Activated CD8-positive, alpha-beta memory T cell treated with anti-CD3 and anti-CD28 coated beads, Interleukin-2, amount 10 ng/mL, durations not matched to agents 7 days and 5 days (primary cell): ENCODE measurements around the gene HOXB1. TPM values are rescaled to one million over a fixed set of nuclear protein-coding genes. Genes with fewer than 3 reads are reported as not detected.

ENCODE experiments used
- ATAC-seq: fragments of 150-1000 bp; cut with Tn5 transposase; one replicate; pipeline ENCODE4 v1.10.0; 2021; ENCODE audit warnings: moderate library complexity
- CTCF ChIA-PET: fragments of 350-600 bp; sonication (Branson Sonifier 250); formaldehyde crosslinking; loops from one replicate; lab custom pipeline; 2021; ENCODE audit warnings: antibody characterized with exemption; lab: Charles Lee
- DNase-seq: peaks from one replicate; pipeline ENCODE4 v3.0.0-alpha.2; 2020
- H3K27ac Mint-ChIP-seq: one replicate; pipeline ENCODE4 v1.8.0; 2021; ENCODE audit warnings: mild to moderate bottlenecking, mixed read lengths
- H3K27me3 Mint-ChIP-seq: one replicate; pipeline ENCODE4 v1.8.0; 2021; ENCODE audit warnings: mixed read lengths
- H3K36me3 Mint-ChIP-seq: one replicate; pipeline ENCODE4 v1.8.0; 2021; ENCODE audit warnings: mild to moderate bottlenecking, mixed read lengths
- H3K4me1 Mint-ChIP-seq: one replicate; pipeline ENCODE4 v1.8.0; 2021; ENCODE audit warnings: mixed read lengths
- H3K4me3 Mint-ChIP-seq: one replicate; pipeline ENCODE4 v1.8.0; 2021; ENCODE audit warnings: mild to moderate bottlenecking, moderate library complexity, mixed read lengths
- H3K9me3 Mint-ChIP-seq: one replicate; pipeline ENCODE4 v1.8.0; 2022; ENCODE audit warnings: low read depth, mixed read lengths
- total RNA-seq, 2 experiments: library from RNA; stranded (reverse); gene quantifications; one replicate each; pipeline ENCODE4 v1.2.3, GENCODE V29; 2021

The HOXB1 gene
- total RNA-seq, 2 experiments from 2014 or later, result not detected

DNA sequence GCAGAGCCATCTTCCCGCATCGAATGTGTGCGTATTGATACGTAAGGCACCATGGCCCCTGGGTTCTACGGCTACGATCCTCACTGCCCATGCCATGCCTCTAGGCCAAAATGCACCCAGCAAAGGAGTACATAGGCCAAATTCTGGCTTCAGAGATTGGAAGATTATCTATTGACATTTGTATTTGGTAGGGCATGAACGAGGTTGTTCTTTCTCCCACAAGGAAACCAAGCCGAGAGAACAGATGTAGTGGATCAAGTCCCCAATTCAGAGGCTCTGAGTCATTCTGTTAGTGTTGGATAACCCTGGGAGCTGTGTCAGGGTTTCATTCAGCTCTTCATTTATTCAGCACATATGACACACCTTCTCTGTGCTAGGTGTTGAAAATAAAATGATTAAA is 36.5 kb downstream of the HOXB1 start:
- CTCF ChIA-PET, result interaction anchor here (0.9 to 4.1 kb wide), 3 partner anchors 37 to 186 kb away, joined by 3 to 29 read pairs (median 14); no protein-coding TSS in a partner anchor
- no peaks in the 10 kb centered on the region for H3K36me3 Mint-ChIP-seq
- no peak overlapping the region for H3K27ac Mint-ChIP-seq
- no peaks in the 10 kb centered on the region for H3K9me3 Mint-ChIP-seq
- ATAC-seq (no peak), DNase-seq (no peak)
- no peak overlapping the region for H3K4me3 Mint-ChIP-seq
- H3K4me1 Mint-ChIP-seq, result peaks cover 26% of the 10 kb centered on the region
- H3K27me3 Mint-ChIP-seq, result peaks cover 24% of the 10 kb centered on the region

DNA sequence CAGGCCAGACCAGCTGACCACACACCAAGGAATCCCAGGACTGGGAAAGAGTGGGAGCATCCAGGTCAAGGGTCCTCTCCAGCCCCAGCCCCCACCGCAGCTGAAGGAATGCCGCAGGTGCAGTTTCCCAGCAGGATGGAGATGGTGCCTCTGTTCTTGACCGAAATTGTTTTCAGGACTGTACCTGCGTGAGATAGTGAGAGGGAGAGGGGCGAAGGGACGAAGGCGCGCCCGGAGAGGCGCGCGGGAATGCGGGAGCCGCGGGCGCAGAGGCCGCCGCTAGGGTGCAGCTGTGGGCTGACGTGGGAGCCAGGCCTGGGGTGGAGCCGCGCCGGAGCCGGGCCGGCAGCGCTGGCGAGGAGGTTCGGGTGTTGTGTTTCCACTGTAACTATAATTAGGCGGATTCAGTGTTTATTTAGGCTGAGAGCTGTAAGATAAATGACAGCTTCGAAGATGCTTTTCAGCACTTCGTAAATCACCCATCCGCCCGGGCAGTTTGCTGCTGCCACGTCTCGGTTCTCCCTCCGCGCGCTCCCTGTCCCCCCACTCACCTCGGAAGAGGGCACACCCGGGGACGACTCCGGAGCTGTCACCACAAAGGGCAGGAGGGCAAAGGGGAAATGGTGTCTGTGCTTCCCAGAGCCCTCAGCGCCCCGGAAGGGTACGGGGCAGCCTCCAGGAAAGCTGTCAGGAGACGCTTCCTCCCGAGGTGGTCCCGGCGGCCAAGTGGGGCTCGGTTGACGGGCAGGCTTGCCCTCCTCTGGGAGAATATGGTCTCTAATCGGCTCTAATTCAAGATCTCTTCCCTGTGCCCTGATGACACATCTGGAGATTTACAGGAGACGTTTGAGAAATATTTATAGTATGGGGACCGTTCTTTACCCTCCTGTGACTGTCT is 38.2 kb downstream of the HOXB1 start:
- Mint-ChIP-seq H3K4me3 (peak overlapping the region; percentile 46), H3K9me3 (no peaks in the 10 kb centered on the region), H3K27ac (peak overlapping the region; percentile 24), H3K4me1 (peaks cover 35% of the 10 kb centered on the region), H3K27me3 (peaks cover 16% of the 10 kb centered on the region), H3K36me3 (no peaks in the 10 kb centered on the region)
- DNase-seq (peak; percentile 76), ATAC-seq (peak; percentile 95)
- CTCF ChIA-PET, result interaction anchor here (0.5 to 4.1 kb wide), 44 partner anchors 9 to 1796 kb away, joined by 3 to 43 read pairs (median 4); partner anchors contain the start of gene HOXB5

DNA sequence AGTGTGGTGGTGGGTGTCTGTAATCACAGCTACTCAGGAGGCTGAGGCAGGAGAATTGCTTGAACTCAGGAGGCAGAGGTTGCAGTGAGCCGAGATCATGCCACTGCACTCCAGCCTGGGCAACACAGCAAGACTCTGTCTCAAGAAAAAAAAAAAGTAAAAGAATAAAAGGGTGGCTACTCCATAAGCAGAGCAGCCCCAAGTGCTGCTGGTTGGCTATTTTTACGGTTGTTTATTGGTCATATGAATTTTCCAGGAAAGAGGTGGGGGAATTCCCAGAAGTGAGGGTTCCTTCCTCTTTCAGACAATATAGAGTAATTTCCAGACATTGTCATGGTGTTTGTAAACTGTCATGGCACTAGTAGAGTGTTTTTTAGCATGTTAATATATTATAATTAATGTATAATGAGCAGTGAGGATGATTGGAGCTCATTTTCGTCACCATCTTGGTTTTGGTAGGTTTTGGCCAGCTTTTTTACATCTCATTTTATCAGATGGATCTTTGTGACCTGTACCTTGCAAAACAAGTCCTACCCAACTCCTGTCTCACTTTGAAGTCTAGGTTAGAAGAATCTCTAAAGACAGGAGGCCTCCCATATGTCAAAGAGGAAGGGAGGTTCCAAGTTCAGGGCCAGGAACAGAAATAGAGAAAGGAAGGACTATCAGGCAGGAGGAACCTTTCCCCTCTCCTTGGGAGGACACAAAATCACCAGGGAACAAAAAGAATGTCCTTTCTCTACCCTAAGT is 39.1 kb downstream of the HOXB1 start:
- Mint-ChIP-seq H3K27me3 (peaks cover 14% of the 10 kb centered on the region), H3K4me3 (peak overlapping the region; percentile 46), H3K4me1 (peaks cover 33% of the 10 kb centered on the region), H3K36me3 (no peaks in the 10 kb centered on the region), H3K9me3 (no peaks in the 10 kb centered on the region), H3K27ac (peak overlapping the region; percentile 68)
- CTCF ChIA-PET, result interaction anchor here (0.6 to 4.1 kb wide), 32 partner anchors 8 to 1797 kb away, joined by 3 to 43 read pairs (median 5); partner anchors contain the start of gene HOXB5
- no peak for DNase-seq
- ATAC-seq, result peak; percentile 35

DNA sequence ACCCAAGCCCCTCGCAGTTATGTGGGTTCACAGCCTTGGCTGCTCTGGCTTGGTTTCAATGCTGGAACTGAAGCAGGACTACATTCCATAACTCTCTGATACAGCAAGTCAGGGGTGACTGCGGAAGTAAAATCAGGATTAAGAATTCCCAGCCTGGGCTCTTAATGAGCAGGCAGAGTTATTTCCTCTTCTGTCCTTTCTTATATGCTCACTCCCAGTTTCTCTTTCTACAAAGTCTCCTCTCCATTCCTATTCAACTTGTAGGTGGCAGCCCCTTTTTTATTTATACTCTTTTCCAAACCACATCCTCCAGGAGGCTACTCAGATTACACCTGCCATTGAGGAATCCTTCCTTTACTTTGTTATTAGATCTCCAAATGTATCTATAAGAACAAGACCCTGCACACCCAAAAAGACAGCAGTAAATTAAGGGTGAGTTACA is 40.3 kb downstream of the HOXB1 start:
- no peak for ATAC-seq

DNA sequence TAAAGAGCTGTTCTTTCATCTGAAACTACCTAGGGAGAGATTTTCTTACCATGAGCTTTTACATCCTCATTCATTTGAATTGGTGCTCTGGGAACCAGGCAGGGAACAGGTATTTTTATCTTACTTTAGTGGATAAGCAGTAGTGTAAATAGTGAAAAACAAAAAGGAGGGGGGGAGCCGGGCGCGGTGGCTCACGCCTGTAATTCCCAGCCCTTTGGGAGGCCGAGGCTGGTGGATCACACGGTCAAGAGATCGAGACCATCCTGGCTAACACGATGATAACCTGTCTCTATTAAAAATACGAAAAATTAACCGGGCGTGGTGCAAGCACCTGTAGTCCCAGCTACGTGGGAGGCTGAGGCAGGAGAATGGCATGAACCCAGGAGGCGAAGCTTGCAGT is 41.0 kb downstream of the HOXB1 start:
- Mint-ChIP-seq H3K27ac (no peak overlapping the region), H3K4me1 (peaks cover 34% of the 10 kb centered on the region), H3K4me3 (no peak overlapping the region), H3K36me3 (no peaks in the 10 kb centered on the region), H3K27me3 (peaks cover 13% of the 10 kb centered on the region), H3K9me3 (no peaks in the 10 kb centered on the region)
- ATAC-seq (no peak), DNase-seq (no peak)
- CTCF ChIA-PET, result interaction anchor here (1.5 to 3.0 kb wide), 3 partner anchors 104 to 224 kb away, joined by 3 to 12 read pairs (median 3); partner anchors contain the start of gene HOXB5

More for the DNA sequence above, 40.3 kb downstream of the HOXB1 start:
- Mint-ChIP-seq H3K27me3 (peaks cover 15% of the 10 kb centered on the region), H3K4me1 (peaks cover 33% of the 10 kb centered on the region), H3K27ac (peak overlapping the region; percentile 34), H3K36me3 (no peaks in the 10 kb centered on the region), H3K9me3 (no peaks in the 10 kb centered on the region), H3K4me3 (no peak overlapping the region)
- CTCF ChIA-PET, result interaction anchor here (1.0 to 4.1 kb wide), 5 partner anchors 15 to 225 kb away, joined by 3 to 43 read pairs (median 3); partner anchors contain the start of gene HOXB5
- DNase-seq, result no peak

DNA sequence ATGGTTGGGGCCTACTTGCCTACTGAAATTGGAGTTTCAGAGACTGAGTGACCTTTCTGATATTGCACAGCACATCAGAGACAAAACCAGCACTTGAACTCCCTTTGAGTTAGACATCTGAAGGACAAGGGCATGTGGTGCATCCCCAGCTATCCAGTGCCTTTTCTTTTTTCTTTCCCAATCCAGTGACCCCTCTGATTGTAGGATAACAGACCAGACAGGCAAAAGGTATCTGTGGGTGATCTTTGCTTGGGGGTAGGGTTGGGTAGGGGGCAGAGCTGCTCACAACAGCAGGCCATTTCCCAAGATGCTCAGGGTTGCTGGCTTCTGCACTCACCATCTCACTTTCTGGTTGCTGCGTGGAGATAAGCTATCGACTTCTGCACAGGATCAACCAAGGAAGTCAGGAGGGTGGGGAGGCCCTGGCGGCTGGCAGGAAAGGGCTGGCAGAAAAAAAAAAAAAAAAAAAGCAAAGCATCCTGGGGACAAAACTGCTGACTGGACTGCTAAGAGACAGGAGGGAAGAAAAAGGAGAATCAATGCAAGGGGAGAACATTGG is 42.2 kb downstream of the HOXB1 start:
- no peaks in the 10 kb centered on the region for H3K36me3 Mint-ChIP-seq
- H3K27ac Mint-ChIP-seq, result no peak overlapping the region
- CTCF ChIA-PET, result interaction anchor here (0.7 to 3.0 kb wide), 4 partner anchors 17 to 137 kb away, joined by 3 to 12 read pairs (median 4); no protein-coding TSS in a partner anchor
- DNase-seq (no peak), ATAC-seq (no peak)
- no peak overlapping the region for H3K4me3 Mint-ChIP-seq
- peaks cover 7% of the 10 kb centered on the region for H3K27me3 Mint-ChIP-seq
- H3K4me1 Mint-ChIP-seq, result peaks cover 42% of the 10 kb centered on the region
- H3K9me3 Mint-ChIP-seq, result no peaks in the 10 kb centered on the region

DNA sequence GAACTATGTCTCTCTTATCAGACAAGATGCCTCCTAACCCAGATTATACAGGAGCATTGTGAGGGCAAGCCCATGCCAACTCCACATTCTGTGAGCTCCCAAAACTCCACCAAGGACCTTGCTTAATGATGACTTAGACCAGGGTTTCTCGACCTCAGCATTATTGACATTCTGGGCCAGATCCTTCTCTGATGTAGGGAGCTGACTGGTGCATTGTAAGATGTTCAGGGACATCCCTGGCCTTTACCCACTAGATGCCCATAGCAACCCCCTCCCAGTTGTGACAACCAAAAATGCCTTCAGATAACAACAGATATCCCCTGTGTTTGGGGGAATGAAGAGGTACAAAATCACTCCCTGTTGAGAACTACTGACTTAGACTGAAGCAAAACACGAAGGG is 43.6 kb downstream of the HOXB1 start:
- ATAC-seq (no peak), DNase-seq (no peak)
- peaks cover 54% of the 10 kb centered on the region for H3K4me1 Mint-ChIP-seq
- no peaks in the 10 kb centered on the region for H3K36me3 Mint-ChIP-seq
- peaks cover 7% of the 10 kb centered on the region for H3K27me3 Mint-ChIP-seq
- H3K27ac Mint-ChIP-seq, result no peak overlapping the region
- CTCF ChIA-PET, result interaction anchor here (1.3 to 3.0 kb wide), 3 partner anchors 24 to 135 kb away, joined by 3 to 12 read pairs (median 4); no protein-coding TSS in a partner anchor
- H3K9me3 Mint-ChIP-seq, result no peaks in the 10 kb centered on the region
- no peak overlapping the region for H3K4me3 Mint-ChIP-seq

DNA sequence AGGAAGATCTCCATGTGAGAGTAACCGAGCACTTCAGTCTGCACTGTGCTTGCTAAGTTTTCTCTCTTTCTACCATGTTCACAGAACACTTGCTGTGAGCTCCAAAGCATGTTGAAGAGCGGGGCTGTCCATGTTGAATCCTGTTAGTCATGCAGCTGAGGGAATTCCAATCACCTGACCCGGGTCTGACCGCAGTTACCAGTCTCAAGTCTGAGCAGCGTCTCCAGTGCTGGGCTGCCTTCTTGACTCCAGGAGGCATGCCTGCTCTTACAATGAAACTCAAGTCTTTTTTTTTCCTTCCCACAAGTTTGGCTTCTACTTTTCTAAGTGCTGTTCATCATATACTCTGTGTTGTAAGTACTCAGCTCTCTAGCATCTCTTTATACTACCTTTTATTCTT is 44.3 kb downstream of the HOXB1 start:
- no peak for DNase-seq
- Mint-ChIP-seq H3K27ac (no peak overlapping the region), H3K36me3 (no peaks in the 10 kb centered on the region), H3K4me3 (no peak overlapping the region), H3K27me3 (peaks cover 7% of the 10 kb centered on the region), H3K9me3 (no peaks in the 10 kb centered on the region), H3K4me1 (peaks cover 50% of the 10 kb centered on the region)
- CTCF ChIA-PET, result interaction anchor here (1.0 to 1.4 kb wide), 4 partner anchors 10 to 139 kb away, joined by 3 to 4 read pairs (median 4); no protein-coding TSS in a partner anchor
- no peak for ATAC-seq

DNA sequence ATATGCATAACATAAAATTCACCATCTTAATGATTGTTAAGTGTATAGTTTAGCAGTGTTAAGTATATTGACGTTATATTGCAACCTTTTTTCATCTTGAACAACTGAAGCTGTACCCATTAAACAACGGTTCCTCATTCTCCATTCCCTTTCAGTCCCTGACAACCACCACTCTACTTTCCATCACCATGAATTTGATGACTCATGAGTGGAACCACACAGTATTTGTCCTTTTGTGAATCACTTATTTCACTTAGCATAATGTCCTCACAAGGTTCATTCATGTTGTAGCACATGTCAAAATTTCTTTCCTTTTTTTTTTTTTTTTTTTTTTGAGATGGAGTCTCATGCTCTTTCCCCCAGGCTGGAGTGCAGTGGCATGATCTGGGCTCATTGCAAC is 46.0 kb downstream of the HOXB1 start:
- H3K36me3 Mint-ChIP-seq, result no peaks in the 10 kb centered on the region
- H3K27me3 Mint-ChIP-seq, result peaks cover 7% of the 10 kb centered on the region
- no peaks in the 10 kb centered on the region for H3K9me3 Mint-ChIP-seq
- DNase-seq, result no peak
- H3K4me1 Mint-ChIP-seq, result peaks cover 37% of the 10 kb centered on the region
- no peak overlapping the region for H3K4me3 Mint-ChIP-seq
- CTCF ChIA-PET, result no interaction called here
- peak; percentile 37 for ATAC-seq
- H3K27ac Mint-ChIP-seq, result no peak overlapping the region

DNA sequence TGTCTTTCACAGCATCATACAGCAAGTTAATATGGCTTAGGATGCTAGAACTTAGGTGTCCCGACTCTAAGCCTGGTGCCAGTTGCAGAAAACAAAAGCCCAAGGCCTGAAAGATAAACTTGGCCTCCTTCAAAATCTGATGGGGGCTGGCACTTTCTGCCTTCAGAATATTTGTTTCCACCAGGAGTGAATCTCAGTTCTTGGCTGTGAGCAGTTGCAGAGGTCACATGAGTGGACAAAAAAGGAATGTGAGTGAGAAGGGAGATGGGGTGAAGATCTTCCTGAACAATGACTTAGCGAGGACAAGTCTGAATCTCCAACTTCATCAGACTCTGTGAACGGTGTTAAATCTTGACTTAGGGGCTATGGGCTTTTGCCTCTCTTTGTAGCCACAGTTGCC is 46.6 kb downstream of the HOXB1 start:
- CTCF ChIA-PET, result interaction anchor here (1.5 kb wide), 1 partner anchor 8 kb away, joined by 5 read pairs; no protein-coding TSS in a partner anchor
- DNase-seq (no peak), ATAC-seq (no peak)
- Mint-ChIP-seq H3K9me3 (no peaks in the 10 kb centered on the region), H3K27ac (no peak overlapping the region), H3K4me3 (no peak overlapping the region), H3K4me1 (peaks cover 32% of the 10 kb centered on the region), H3K36me3 (no peaks in the 10 kb centered on the region), H3K27me3 (peaks cover 7% of the 10 kb centered on the region)

DNA sequence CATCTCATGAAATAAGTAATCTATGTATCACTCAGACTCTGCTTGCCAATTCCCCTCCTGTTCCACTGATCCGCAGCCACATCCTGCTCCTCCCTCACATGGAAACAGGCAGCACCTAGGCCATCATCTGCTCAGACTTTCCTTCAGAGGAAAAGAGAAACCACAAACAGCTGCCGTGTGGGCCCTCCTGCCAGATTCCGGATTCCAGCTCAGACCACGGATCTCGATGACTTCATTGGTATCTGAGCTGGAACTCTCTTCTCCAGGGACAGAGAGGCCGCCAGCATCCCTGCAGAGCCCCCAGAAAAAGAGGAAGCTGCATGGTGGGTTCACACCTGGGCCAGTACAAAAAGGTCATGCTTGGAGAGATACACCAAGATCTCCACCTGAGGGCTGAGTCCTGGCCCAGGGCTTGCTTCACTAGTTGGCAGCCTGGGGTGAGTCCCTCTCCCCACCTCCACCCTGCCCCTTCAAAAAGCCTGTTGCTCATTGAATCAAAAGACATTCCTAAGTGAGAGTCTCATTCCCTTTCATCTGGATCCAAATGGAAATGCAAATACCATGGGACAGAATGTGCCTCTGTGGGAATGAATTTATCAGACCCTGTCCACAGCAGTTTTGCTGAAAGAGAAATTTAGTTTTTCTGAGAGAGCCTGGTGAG is 47.2 kb downstream of the HOXB1 start:
- ATAC-seq, result peak; percentile 54
- Mint-ChIP-seq H3K27ac (no peak overlapping the region), H3K4me1 (peaks cover 30% of the 10 kb centered on the region), H3K27me3 (peaks cover 7% of the 10 kb centered on the region), H3K36me3 (no peaks in the 10 kb centered on the region), H3K9me3 (no peaks in the 10 kb centered on the region), H3K4me3 (no peak overlapping the region)
- CTCF ChIA-PET, result interaction anchor here (1.5 to 1.9 kb wide), 2 partner anchors 9 to 22 kb away, joined by 4 to 5 read pairs; no protein-coding TSS in a partner anchor
- DNase-seq, result peak; percentile 52

DNA sequence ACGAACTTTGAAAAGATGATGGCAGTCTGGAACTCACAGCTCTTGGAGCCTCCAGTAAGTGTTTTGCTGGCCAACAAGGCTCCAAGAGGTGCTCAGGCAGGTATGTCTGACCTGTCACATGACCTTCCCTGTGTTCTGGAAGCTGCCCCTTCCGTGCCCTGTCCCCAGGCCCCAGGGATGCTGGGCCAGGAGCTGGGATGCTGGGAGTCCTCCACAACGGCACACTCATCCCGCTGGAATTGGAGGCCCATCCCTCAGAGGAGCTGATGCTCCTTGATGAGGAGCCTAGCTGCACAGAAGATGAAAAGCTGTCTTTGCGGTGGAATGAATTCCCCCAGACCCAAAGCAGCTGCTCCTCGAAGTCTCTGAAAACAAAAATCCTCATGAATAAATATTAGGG is 47.8 kb downstream of the HOXB1 start:
- Mint-ChIP-seq H3K36me3 (no peaks in the 10 kb centered on the region), H3K27me3 (peaks cover 7% of the 10 kb centered on the region), H3K27ac (no peak overlapping the region), H3K9me3 (no peaks in the 10 kb centered on the region), H3K4me1 (peaks cover 30% of the 10 kb centered on the region), H3K4me3 (no peak overlapping the region)
- ATAC-seq (no peak), DNase-seq (no peak)
- CTCF ChIA-PET, result interaction anchor here (1.5 to 1.9 kb wide), 2 partner anchors 9 to 23 kb away, joined by 4 to 5 read pairs; no protein-coding TSS in a partner anchor
